HepG2 (cell line): ENCODE measurements around the gene ZNFX1. TPM values are rescaled to one million over a fixed set of nuclear protein-coding genes. Genes with fewer than 3 reads are reported as not detected.

Source experiments
- ARHGAP35 ChIP-seq: sonication (generic); formaldehyde crosslinking; IDR thresholded peaks from 2 replicates; pipeline ENCODE4 v1.9.0; 2022; ENCODE audit warnings: mild to moderate bottlenecking, inconsistent platforms, moderate library complexity, missing genetic modification reagents, borderline replicate concordance
- ETS1 ChIP-seq: sonication (generic); formaldehyde crosslinking; IDR thresholded peaks from 2 replicates; pipeline ENCODE4 v1.4.0; 2020; ENCODE audit warnings: missing genetic modification reagents
- ETV6 ChIP-seq: sonication (generic); formaldehyde crosslinking; conservative IDR thresholded peaks from 2 replicates; pipeline ENCODE4 v1.4.0; 2020; ENCODE audit warnings: missing genetic modification reagents
- GZF1 ChIP-seq: sonication (generic); formaldehyde crosslinking; IDR thresholded peaks from 2 replicates; pipeline ENCODE4 v1.5.1; 2020; ENCODE audit warnings: mild to moderate bottlenecking, missing genetic modification reagents
- HDAC1 ChIP-seq: sonication (generic); formaldehyde crosslinking; IDR thresholded peaks from 2 replicates; pipeline ENCODE4 v1.5.1; 2020; ENCODE audit warnings: mild to moderate bottlenecking, missing genetic modification reagents
- HMG20B ChIP-seq: conservative IDR thresholded peaks from 2 replicates; pipeline ENCODE4 v1.6.1; 2016; ENCODE audit warnings: missing genetic modification reagents, missing compliant biosample characterization
- HOXD1 ChIP-seq: sonication (generic); formaldehyde crosslinking; IDR thresholded peaks from 2 replicates; pipeline ENCODE4 v1.5.0; 2020; ENCODE audit warnings: missing genetic modification reagents
- KMT2A ChIP-seq: sonication (generic); formaldehyde crosslinking; IDR thresholded peaks from 2 replicates; pipeline ENCODE4 v1.4.0; 2020; ENCODE audit warnings: missing genetic modification reagents
- MXD4 ChIP-seq: IDR thresholded peaks from 2 replicates; pipeline ENCODE4 v1.6.1; 2016; ENCODE audit warnings: mild to moderate bottlenecking, missing biosample characterization, missing genetic modification reagents
- PAF1 ChIP-seq: IDR thresholded peaks from 2 replicates; pipeline ENCODE4 v1.6.1; 2016; ENCODE audit warnings: missing genetic modification reagents, missing compliant biosample characterization
- PPARG ChIP-seq: conservative IDR thresholded peaks from 2 replicates; pipeline ENCODE4 v1.6.1; 2016; ENCODE audit warnings: missing biosample characterization, missing genetic modification reagents
- REXO4 ChIP-seq: sonication (generic); formaldehyde crosslinking; IDR thresholded peaks from 2 replicates; pipeline ENCODE4 v1.8.0; 2022; ENCODE audit warnings: missing genetic modification reagents, mild to moderate bottlenecking, borderline replicate concordance
- SAFB2 ChIP-seq: sonication (generic); formaldehyde crosslinking; IDR thresholded peaks from 2 replicates; pipeline ENCODE4 v1.5.1; 2020; ENCODE audit warnings: missing genetic modification reagents, low read depth, mild to moderate bottlenecking, borderline replicate concordance
- SKI ChIP-seq: fragments of 450-650 bp; IDR thresholded peaks from one replicate; pipeline ENCODE4 v1.6.1; 2018; ENCODE audit warnings: mild to moderate bottlenecking; ENCODE audit not compliant: partially characterized antibody
- TAF15 ChIP-seq: fragments of 200-400 bp; formaldehyde crosslinking; IDR thresholded peaks from one replicate; pipeline ENCODE4 v1.6.1; 2018; ENCODE audit warnings: mild to moderate bottlenecking, low read depth, low read length; ENCODE audit not compliant: poor library complexity, severe bottlenecking
- TFAP4 ChIP-seq: sonication (generic); IDR thresholded peaks from 2 replicates; pipeline ENCODE4 v1.6.1; 2016; ENCODE audit warnings: low read depth, borderline replicate concordance
- ZBTB37 ChIP-seq: sonication (generic); formaldehyde crosslinking; IDR thresholded peaks from 2 replicates; pipeline ENCODE4 v1.4.0; 2020; ENCODE audit warnings: mild to moderate bottlenecking, missing genetic modification reagents
- ZBTB4 ChIP-seq: sonication (generic); formaldehyde crosslinking; IDR thresholded peaks from 2 replicates; pipeline ENCODE4 v1.4.0; 2020; ENCODE audit warnings: missing genetic modification reagents, mild to moderate bottlenecking, borderline replicate concordance
- ZNF343 ChIP-seq: sonication (generic); formaldehyde crosslinking; IDR thresholded peaks from 2 replicates; pipeline ENCODE4 v1.4.0; 2020; ENCODE audit warnings: mild to moderate bottlenecking, missing genetic modification reagents
- ZNF460 ChIP-seq: sonication (generic); formaldehyde crosslinking; IDR thresholded peaks from 2 replicates; pipeline ENCODE4 v1.5.1; 2020; ENCODE audit warnings: missing genetic modification reagents, mild to moderate bottlenecking, borderline replicate concordance
- ZNF569 ChIP-seq: sonication (generic); formaldehyde crosslinking; IDR thresholded peaks from 2 replicates; pipeline ENCODE4 v1.5.0; 2020; ENCODE audit warnings: mild to moderate bottlenecking, missing genetic modification reagents, moderate library complexity, borderline replicate concordance
- ZNF577 ChIP-seq: sonication (generic); formaldehyde crosslinking; IDR thresholded peaks from 2 replicates; pipeline ENCODE4 v1.4.0; 2020; ENCODE audit warnings: mild to moderate bottlenecking, low read depth, missing genetic modification reagents, borderline replicate concordance
- ZNF792 ChIP-seq: IDR thresholded peaks from 2 replicates; pipeline ENCODE4 v1.6.1; 2016
- ZNF879 ChIP-seq: sonication (generic); formaldehyde crosslinking; IDR thresholded peaks from 2 replicates; pipeline ENCODE4 v1.8.1; 2023; ENCODE audit warnings: missing genetic modification reagents
- polyA plus RNA-seq, 8 experiments: library from polyadenylated mRNA; depleted of rRNA in 3 of 8; stranded (reverse) in 7 of 8; unstranded in 1 of 8; fragments of >200 nt; fragmentation: Illumina TruSeq in 4 of 8; extraction: Trizol in 4 of 8; gene quantifications; 2 replicates each; pipeline versions ENCODE4 v1.2.1 to v1.2.3, GENCODE V29; 2011 to 2016; ENCODE audit warnings: low read depth in 4 of 8, missing spikeins in 1 of 8, mixed read lengths in 1 of 8; ENCODE audit not compliant: insufficient read depth in 1 of 8
- total RNA-seq, 5 experiments: library from RNA; depleted of rRNA; stranded (reverse); fragments of >200 nt; fragmentation: Illumina TruSeq; extraction: Trizol; gene quantifications; 2 replicates each; pipeline ENCODE4 v1.2.3, GENCODE V29; 2016; ENCODE audit warnings: low read depth in 1 of 5

ZNFX1 gene
- total and polyA plus RNA-seq, 2 of the 13 experiments (the other 11 are each of a cell fraction or from before 2014, with no cell fraction given): 2.9 to 11.1 TPM

- TF ChIP-seq ZNF569 (CRISPR knock-in tag) (no peak), ZBTB4 (CRISPR knock-in tag) (no peak), PAF1 (CRISPR knock-in tag) (peak; percentile 31; the same call in 1 of the 2 replicates), PPARG (no peak), ZNF577 (CRISPR knock-in tag) (no peak), HOXD1 (CRISPR knock-in tag) (no peak), REXO4 (CRISPR knock-in tag) (no peak), ETS1 (CRISPR knock-in tag) (no peak), TAF15 (no peak), ZBTB37 (CRISPR knock-in tag) (no peak), ETV6 (CRISPR knock-in tag) (no peak), ZNF792 (CRISPR knock-in tag) (0 out of 2 replicates have a peak, but pooled peaks have one; percentile 12), ZNF343 (peak; percentile 59; the same call in 1 of the 2 replicates), HMG20B (CRISPR knock-in tag) (no peak), TFAP4 (no peak), SAFB2 (CRISPR knock-in tag) (no peak), SKI (no peak), GZF1 (CRISPR knock-in tag) (no peak), HDAC1 (CRISPR knock-in tag) (no peak), ARHGAP35 (no peak), MXD4 (no peak), ZNF879 (CRISPR knock-in tag) (no peak), ZNF460 (CRISPR knock-in tag) (no peak), KMT2A (CRISPR knock-in tag) (no peak)
Observed at GRCh38 chr20:49286689-49287551, 9.1 kb upstream of the ZNFX1 start (continued).
